Measurements from ENCODE around the gene PP2D1. TPM values are rescaled to one million over a fixed set of nuclear protein-coding genes. Genes with fewer than 3 reads are reported as not detected.
A peak's percentile ranks its signal among the peaks of the same experiment; 100 is the strongest.

Gene PP2D1
- not detected for total RNA-seq
- total RNA-seq (2013): not detected

GRCh38 chr3:20012164-20012563 is at the start of gene PP2D1:
Gene PP2D1, minus strand, starts transcription at chr3:20012264. Its CDS starts 192 bp downstream, at chr3:20012072.
- no peaks in the 10 kb centered on the region for H3K9me3 Mint-ChIP-seq
- ATAC-seq: no peak

GRCh38 chr3:20060974-20061685 is 49.1 kb upstream of the PP2D1 start:
- Histone ChIP-seq H3K27ac (ENCODE audit: low read length) (peak overlapping the region; percentile 43), H3K9me3 (ENCODE audit: control insufficient read depth, insufficient read depth, low read length) (no peaks in the 10 kb centered on the region), H3K4me1 (ENCODE audit: control insufficient read depth, insufficient read depth, low read length) (peaks cover 21% of the 10 kb centered on the region), H3K4me3 (ENCODE audit: low read length) (no peak overlapping the region), H3K27me3 (ENCODE audit: control insufficient read depth, insufficient read depth, low read length) (no peaks in the 10 kb centered on the region), H3K36me3 (ENCODE audit: control insufficient read depth, insufficient read depth, low read length) (no peaks in the 10 kb centered on the region)
- Mint-ChIP-seq H3K4me3 (peak overlapping the region; percentile 72), H3K4me1 (peaks cover 55 to 61% of the 10 kb centered on the region in 2 donors), H3K27ac (peak overlapping the region; percentile 84 to 87), H3K9me3 (no peaks in the 10 kb centered on the region), H3K27me3 (ENCODE audit: low read depth in 2 of 2) (no peaks in the 10 kb centered on the region), H3K36me3 (no peaks in the 10 kb centered on the region)
- peak; percentile 68 to 81 (median 75) for ATAC-seq
- intact Hi-C loops (cut with micrococcal nuclease): no loop called here
- 43% methylated on average over 2 of the region's 4 CpGs for WGBS (ENCODE audit: insufficient coverage)
- DNase-seq: peak in 1 of 2 donors; percentile 37
- no peak for TF ChIP-seq CTCF (IDR thresholded peaks at IDR 0.05)

More at GRCh38 chr3:20012164-20012563, at the start of gene PP2D1:
- Histone ChIP-seq H3K27ac (ENCODE audit: low read length) (no peak within 1 kb of the TSS), H3K36me3 (ENCODE audit: control insufficient read depth, insufficient read depth, low read length) (no peaks in the 10 kb centered on the region), H3K4me3 (ENCODE audit: low read length) (no peak within 1 kb of the TSS), H3K9me3 (ENCODE audit: control insufficient read depth, insufficient read depth, low read length) (no peaks in the 10 kb centered on the region), H3K27me3 (ENCODE audit: control insufficient read depth, insufficient read depth, low read length) (no peaks in the 10 kb centered on the region), H3K4me1 (ENCODE audit: control insufficient read depth, insufficient read depth, low read length) (no peaks in the 10 kb centered on the region)
- 95% methylated on average over 4 of the region's 4 CpGs for WGBS (ENCODE audit: insufficient coverage)
- Mint-ChIP-seq H3K4me1 (no peaks in the 10 kb centered on the region), H3K36me3 (no peaks in the 10 kb centered on the region), H3K4me3 (no peak within 1 kb of the TSS), H3K27me3 (ENCODE audit: low read depth in 2 of 2) (peaks cover 0 to 2% of the 10 kb centered on the region in 2 donors), H3K27ac (no peak within 1 kb of the TSS)
- intact Hi-C loops (cut with micrococcal nuclease): no loop called here
- DNase-seq: no peak
- no peak for TF ChIP-seq CTCF (IDR thresholded peaks at IDR 0.05)

GRCh38 chr3:20059929-20060328 is 47.9 kb upstream of the PP2D1 start:
- no peaks in the 10 kb centered on the region for H3K9me3 Mint-ChIP-seq
- ATAC-seq (no peak), DNase-seq (no peak)
- Histone ChIP-seq H3K4me1 (ENCODE audit: control insufficient read depth, insufficient read depth, low read length) (peaks cover 23% of the 10 kb centered on the region), H3K36me3 (ENCODE audit: control insufficient read depth, insufficient read depth, low read length) (no peaks in the 10 kb centered on the region), H3K4me3 (ENCODE audit: low read length) (no peak overlapping the region), H3K9me3 (ENCODE audit: control insufficient read depth, insufficient read depth, low read length) (no peaks in the 10 kb centered on the region), H3K27me3 (ENCODE audit: control insufficient read depth, insufficient read depth, low read length) (no peaks in the 10 kb centered on the region), H3K27ac (ENCODE audit: low read length) (no peak overlapping the region)
- intact Hi-C loops (cut with micrococcal nuclease): no loop called here
- H3K36me3 Mint-ChIP-seq: no peaks in the 10 kb centered on the region
- H3K27ac Mint-ChIP-seq: peak overlapping the region; percentile 69 to 79
- TF ChIP-seq CTCF (IDR thresholded peaks at IDR 0.05): no peak
- H3K4me1 Mint-ChIP-seq: peaks cover 45 to 49% of the 10 kb centered on the region in 2 donors
- WGBS (ENCODE audit: insufficient coverage): 100% methylated on average over 3 of the region's 3 CpGs
- peak overlapping the region; percentile 29 for H3K4me3 Mint-ChIP-seq
- no peaks in the 10 kb centered on the region for H3K27me3 Mint-ChIP-seq (ENCODE audit: low read depth in 2 of 2)

Measured in natural killer cell (primary cell).